22Rv1 (cell line): ENCODE data around the gene SUPT3H.

Experiments used
- H3K27ac ChIP-seq: fragments of 450-650 bp; 2 replicates; pipeline ENCODE4 v1.5.1; 2017
- CTCF ChIP-seq: fragments of 450-650 bp; IDR thresholded peaks from 2 replicates; pipeline ENCODE4 v1.5.1; 2017; ENCODE audit warnings: mild to moderate bottlenecking
- ZFX ChIP-seq: fragments of 450-650 bp; IDR thresholded peaks from 2 replicates; pipeline ENCODE4 v1.6.1; 2017; ENCODE audit warnings: antibody characterized with exemption, borderline replicate concordance

SUPT3H gene

GRCh38 chr6:45415788-45416518 lies 38.2 kb upstream of the SUPT3H start:
- TF ChIP-seq ZFX (no peak), CTCF (no peak)
- H3K27ac ChIP-seq: no peak overlapping the region

- H3K27ac ChIP-seq: no peak overlapping the region
- no peak for TF ChIP-seq ZFX
- TF ChIP-seq CTCF: no peak
Observed at GRCh38 chr6:45415315-45415714, 37.6 kb upstream of the SUPT3H start.

- TF ChIP-seq CTCF (no peak), ZFX (no peak)
- no peak overlapping the region for H3K27ac ChIP-seq
Observed at GRCh38 chr6:45411959-45412358, 34.2 kb upstream of the SUPT3H start.

GRCh38 chr6:45400021-45400420 lies 22.3 kb upstream of the SUPT3H start:
- TF ChIP-seq ZFX: no peak
- no peak for TF ChIP-seq CTCF
- no peak overlapping the region for H3K27ac ChIP-seq

- TF ChIP-seq ZFX (no peak), CTCF (no peak)
- H3K27ac ChIP-seq: no peak overlapping the region
Observed at GRCh38 chr6:45398075-45398813, 20.5 kb upstream of the SUPT3H start.

- TF ChIP-seq ZFX (no peak), CTCF (no peak)
- no peak overlapping the region for H3K27ac ChIP-seq
Observed at GRCh38 chr6:45394586-45395095, 16.9 kb upstream of the SUPT3H start.

GRCh38 chr6:45388328-45388727 lies 10.6 kb upstream of the SUPT3H start:
- no peak overlapping the region for H3K27ac ChIP-seq
- TF ChIP-seq ZFX (no peak), CTCF (no peak)
